ENCODE measurements around the gene ORC2.

ORC2 gene

DNA sequence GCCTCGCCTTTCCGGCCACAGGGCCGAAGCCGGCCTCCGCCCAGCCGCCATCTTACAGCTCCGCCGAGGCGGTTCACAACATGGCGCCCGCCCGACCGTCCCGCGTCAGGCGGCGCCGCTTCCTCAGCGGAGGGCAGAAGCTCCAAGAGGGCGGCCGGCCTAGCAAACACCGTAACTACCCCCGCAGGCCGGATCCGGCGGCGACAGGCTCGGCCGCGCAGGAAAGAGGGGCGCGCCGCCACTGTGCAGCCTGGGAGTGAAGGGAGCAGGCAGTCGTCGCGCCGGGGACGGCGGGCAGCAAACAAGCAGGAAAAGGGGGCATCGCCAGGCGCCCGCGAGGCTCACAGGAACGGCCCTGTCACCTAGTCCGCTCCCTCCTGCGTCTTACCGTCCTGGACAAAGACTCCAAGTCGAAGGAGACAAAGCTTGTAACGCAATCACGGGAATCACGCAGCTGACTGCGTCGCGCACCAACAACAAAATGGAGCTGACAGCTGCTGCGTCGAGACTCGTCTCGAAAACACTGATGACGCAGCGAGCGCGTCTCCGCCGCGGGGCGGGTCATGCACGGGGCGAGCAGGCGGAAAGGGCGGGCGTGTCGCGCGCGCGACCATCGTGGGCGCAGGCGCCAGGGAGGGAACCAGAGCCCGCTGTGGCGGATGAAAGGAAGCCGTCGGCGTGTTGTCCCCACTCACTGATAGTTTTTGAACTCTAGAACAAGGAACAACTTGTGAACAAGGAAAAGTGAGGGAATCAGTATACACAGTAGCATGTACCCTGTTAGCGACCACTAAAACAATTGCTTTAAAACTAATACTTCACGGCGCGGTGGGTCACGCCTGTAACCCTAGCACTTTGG, 99.1 kb downstream of the ORC2 start, which contains the start of gene CLK1:
CLK1 (minus strand) TSS at position 483 of the 859 bp plus-strand sequence. CDS start 2,796 bp downstream, outside the sequence.
- H3K27me3 ChIP-seq (replicated peaks): no peaks in the 10 kb centered on the region
- TF ChIP-seq, protein P1, sequence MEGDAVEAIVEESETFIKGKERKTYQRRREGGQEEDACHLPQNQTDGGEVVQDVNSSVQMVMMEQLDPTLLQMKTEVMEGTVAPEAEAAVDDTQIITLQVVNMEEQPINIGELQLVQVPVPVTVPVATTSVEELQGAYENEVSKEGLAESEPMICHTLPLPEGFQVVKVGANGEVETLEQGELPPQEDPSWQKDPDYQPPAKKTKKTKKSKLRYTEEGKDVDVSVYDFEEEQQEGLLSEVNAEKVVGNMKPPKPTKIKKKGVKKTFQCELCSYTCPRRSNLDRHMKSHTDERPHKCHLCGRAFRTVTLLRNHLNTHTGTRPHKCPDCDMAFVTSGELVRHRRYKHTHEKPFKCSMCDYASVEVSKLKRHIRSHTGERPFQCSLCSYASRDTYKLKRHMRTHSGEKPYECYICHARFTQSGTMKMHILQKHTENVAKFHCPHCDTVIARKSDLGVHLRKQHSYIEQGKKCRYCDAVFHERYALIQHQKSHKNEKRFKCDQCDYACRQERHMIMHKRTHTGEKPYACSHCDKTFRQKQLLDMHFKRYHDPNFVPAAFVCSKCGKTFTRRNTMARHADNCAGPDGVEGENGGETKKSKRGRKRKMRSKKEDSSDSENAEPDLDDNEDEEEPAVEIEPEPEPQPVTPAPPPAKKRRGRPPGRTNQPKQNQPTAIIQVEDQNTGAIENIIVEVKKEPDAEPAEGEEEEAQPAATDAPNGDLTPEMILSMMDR (IDR thresholded peaks at IDR 0.05; ENCODE audit: low read depth, low read length, missing control alignments): no peak
- peak; percentile 90 for DNase-seq
- in situ Hi-C loops (cut with HindIII; ENCODE audit: low pct_ligation_motif_present, low sequenced_read_pairs): no loop called here
- H3K4me3 ChIP-seq (ENCODE audit: low read depth, low read length): peak within 1 kb of the TSS; percentile 84
- H3K27ac ChIP-seq: peak within 1 kb of the TSS; percentile 98
- H3K36me3 ChIP-seq (replicated peaks): peaks cover 28% of the 10 kb centered on the region

- Histone ChIP-seq H3K4me3 (ENCODE audit: low read depth, low read length) (peak overlapping the region; percentile 84), H3K27me3 (replicated peaks) (no peaks in the 10 kb centered on the region), H3K36me3 (replicated peaks) (peaks cover 35% of the 10 kb centered on the region), H3K27ac (peak overlapping the region; percentile 98)
- DNase-seq: no peak
- in situ Hi-C loops (cut with HindIII; ENCODE audit: low pct_ligation_motif_present, low sequenced_read_pairs): no loop called here
- TF ChIP-seq, protein P1 (IDR thresholded peaks at IDR 0.05; ENCODE audit: low read depth, low read length, missing control alignments): no peak
Measured at GRCh38 chr2:200863782-200864175, 99.7 kb downstream of the ORC2 start.

- DNase-seq: peak; percentile 68
- TF ChIP-seq, protein P1 (IDR thresholded peaks at IDR 0.05; ENCODE audit: low read depth, low read length, missing control alignments): no peak
- peak overlapping the region; percentile 98 for H3K27ac ChIP-seq
- H3K4me3 ChIP-seq (ENCODE audit: low read depth, low read length): peak overlapping the region; percentile 84
- peaks cover 46% of the 10 kb centered on the region for H3K36me3 ChIP-seq (replicated peaks)
- H3K27me3 ChIP-seq (replicated peaks): no peaks in the 10 kb centered on the region
- in situ Hi-C loops (cut with HindIII; ENCODE audit: low pct_ligation_motif_present, low sequenced_read_pairs): no loop called here
Measured at GRCh38 chr2:200862532-200863000, 100.9 kb downstream of the ORC2 start.

DNA sequence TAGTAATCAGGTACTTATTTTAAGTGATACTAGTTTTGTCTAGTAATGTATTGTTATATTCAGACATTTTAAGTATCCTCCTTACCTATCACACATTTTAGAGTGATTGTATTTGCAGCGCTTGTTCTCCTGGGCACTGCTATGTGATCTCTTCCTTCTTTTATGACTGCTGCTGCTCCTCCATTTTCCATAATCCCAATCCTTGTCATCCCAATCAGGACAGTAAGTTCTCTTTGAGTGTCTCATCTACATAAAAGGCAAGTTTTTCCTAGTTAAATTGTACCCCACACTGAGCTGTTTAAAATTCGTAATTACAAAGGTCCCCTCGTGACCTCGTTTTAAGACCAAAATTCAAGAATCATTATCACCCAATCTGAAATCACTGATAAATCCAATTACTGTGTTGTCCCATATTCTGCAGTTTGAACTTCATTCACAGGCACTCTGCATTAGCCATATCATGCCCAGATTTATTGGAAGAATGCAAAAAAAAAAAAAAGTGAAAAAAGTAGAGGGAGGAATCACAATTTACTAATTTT, 101.8 kb downstream of the ORC2 start:
- Histone ChIP-seq H3K36me3 (replicated peaks) (peaks cover 55% of the 10 kb centered on the region), H3K27ac (peak overlapping the region; percentile 98), H3K4me3 (ENCODE audit: low read depth, low read length) (peak overlapping the region; percentile 84), H3K27me3 (replicated peaks) (no peaks in the 10 kb centered on the region)
- in situ Hi-C loops (cut with HindIII; ENCODE audit: low pct_ligation_motif_present, low sequenced_read_pairs): no loop called here
- no peak for DNase-seq
- TF ChIP-seq, protein P1 (IDR thresholded peaks at IDR 0.05; ENCODE audit: low read depth, low read length, missing control alignments): no peak

GRCh38 chr2:200860092-200860795, 103.2 kb downstream of the ORC2 start:
- Histone ChIP-seq H3K36me3 (replicated peaks) (peaks cover 69% of the 10 kb centered on the region), H3K4me3 (ENCODE audit: low read depth, low read length) (no peak overlapping the region), H3K27me3 (replicated peaks) (no peaks in the 10 kb centered on the region), H3K27ac (no peak overlapping the region)
- in situ Hi-C loops (cut with HindIII; ENCODE audit: low pct_ligation_motif_present, low sequenced_read_pairs): no loop called here
- TF ChIP-seq, protein P1 (IDR thresholded peaks at IDR 0.05; ENCODE audit: low read depth, low read length, missing control alignments): no peak
- peak; percentile 47 for DNase-seq
